Measurements from ENCODE around the gene NCKAP5. TPM values are rescaled to one million over a fixed set of nuclear protein-coding genes. Genes with fewer than 3 reads are reported as not detected.

The NCKAP5 gene
- total RNA-seq, 6 donors from 2014 or later, result 22.1 to 51.1 (median 41.4) TPM

DNA sequence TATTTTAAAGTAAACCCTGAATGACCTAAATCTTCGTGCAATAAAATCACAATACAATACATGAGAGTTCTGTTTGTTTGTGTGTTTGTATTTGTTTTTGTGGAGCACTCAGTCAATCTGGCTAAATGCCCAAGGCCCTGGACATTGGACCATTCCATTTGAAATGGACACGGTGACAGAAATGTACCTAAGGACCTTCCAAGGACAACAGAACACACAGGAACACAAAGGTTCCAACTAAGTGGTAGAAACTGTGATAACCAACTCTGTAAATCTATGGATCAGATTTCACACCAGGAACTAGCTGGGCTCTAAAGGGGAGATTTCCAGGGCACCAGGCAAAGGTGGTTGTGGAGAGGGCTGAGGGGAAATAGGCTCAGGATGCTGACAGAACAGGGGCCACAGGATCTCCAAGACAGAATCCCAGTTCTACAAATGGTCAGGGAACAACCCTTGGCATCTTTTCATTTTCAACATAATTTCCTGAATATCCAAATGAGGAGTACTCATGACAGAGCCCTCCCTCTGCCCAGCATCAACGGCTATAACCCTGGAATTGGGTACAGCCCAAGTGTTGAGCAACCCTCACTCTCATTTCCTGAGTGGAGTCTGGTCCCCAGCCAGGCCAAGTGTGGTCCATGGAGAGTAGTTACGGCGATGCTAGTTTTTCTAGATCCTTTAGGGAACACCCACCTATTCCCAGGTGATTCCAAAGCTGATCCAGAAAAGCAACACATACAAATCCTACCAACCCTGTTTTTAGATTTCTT is 78.4 kb downstream of the NCKAP5 start:
- TF ChIP-seq, protein P1, sequence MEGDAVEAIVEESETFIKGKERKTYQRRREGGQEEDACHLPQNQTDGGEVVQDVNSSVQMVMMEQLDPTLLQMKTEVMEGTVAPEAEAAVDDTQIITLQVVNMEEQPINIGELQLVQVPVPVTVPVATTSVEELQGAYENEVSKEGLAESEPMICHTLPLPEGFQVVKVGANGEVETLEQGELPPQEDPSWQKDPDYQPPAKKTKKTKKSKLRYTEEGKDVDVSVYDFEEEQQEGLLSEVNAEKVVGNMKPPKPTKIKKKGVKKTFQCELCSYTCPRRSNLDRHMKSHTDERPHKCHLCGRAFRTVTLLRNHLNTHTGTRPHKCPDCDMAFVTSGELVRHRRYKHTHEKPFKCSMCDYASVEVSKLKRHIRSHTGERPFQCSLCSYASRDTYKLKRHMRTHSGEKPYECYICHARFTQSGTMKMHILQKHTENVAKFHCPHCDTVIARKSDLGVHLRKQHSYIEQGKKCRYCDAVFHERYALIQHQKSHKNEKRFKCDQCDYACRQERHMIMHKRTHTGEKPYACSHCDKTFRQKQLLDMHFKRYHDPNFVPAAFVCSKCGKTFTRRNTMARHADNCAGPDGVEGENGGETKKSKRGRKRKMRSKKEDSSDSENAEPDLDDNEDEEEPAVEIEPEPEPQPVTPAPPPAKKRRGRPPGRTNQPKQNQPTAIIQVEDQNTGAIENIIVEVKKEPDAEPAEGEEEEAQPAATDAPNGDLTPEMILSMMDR (IDR thresholded peaks at IDR 0.05), result no peak
- TF ChIP-seq POLR2AphosphoS5 (IDR thresholded peaks at IDR 0.05), result peak in 1 of 2 donors; percentile 8
- peak in 1 of 2 donors; percentile 65 for ATAC-seq (ENCODE audit: low FRiP score in 2 of 2)

GRCh38 chr2:133489146-133489545 is 79.1 kb downstream of the NCKAP5 start:
- no peak overlapping the region for H3K27ac ChIP-seq
- DNase-seq (no peak), ATAC-seq (ENCODE audit: low FRiP score in 2 of 2) (no peak)
- 84 to 85% methylated on average over 1 of the region's 1 CpG for WGBS, 2 donors
- TF ChIP-seq POLR2AphosphoS5 (IDR thresholded peaks at IDR 0.05), result no peak
- no peak for TF ChIP-seq EP300 (IDR thresholded peaks at IDR 0.05)
- no peak for TF ChIP-seq POLR2A (IDR thresholded peaks at IDR 0.05)
- TF ChIP-seq, protein P1 (IDR thresholded peaks at IDR 0.05), result no peak
- H3K27me3 ChIP-seq, result no peaks in the 10 kb centered on the region
- H3K4me1 ChIP-seq, result peaks cover 0 to 6% (median 3%) of the 10 kb centered on the region in 4 donors
- H3K4me3 ChIP-seq, result no peak overlapping the region
- no peaks in the 10 kb centered on the region for H3K36me3 ChIP-seq
- H3K9me3 ChIP-seq, result no peaks in the 10 kb centered on the region

More for the DNA sequence above, 78.4 kb downstream of the NCKAP5 start:
- no peak overlapping the region for H3K4me3 ChIP-seq
- H3K36me3 ChIP-seq, result no peaks in the 10 kb centered on the region
- no peak overlapping the region for H3K27ac ChIP-seq
- no peaks in the 10 kb centered on the region for H3K9me3 ChIP-seq
- H3K27me3 ChIP-seq, result no peaks in the 10 kb centered on the region
- WGBS, 2 donors, result 43 to 47% methylated on average over 5 of the region's 5 CpGs
- DNase-seq, result peak in 1 of 2 donors; percentile 29
- H3K4me1 ChIP-seq, result peaks cover 0 to 6% (median 3%) of the 10 kb centered on the region in 4 donors

GRCh38 chr2:133486771-133487191 is 81.5 kb downstream of the NCKAP5 start:
- Histone ChIP-seq H3K9me3 (no peaks in the 10 kb centered on the region), H3K4me1 (peaks cover 0 to 6% (median 3%) of the 10 kb centered on the region in 4 donors), H3K36me3 (no peaks in the 10 kb centered on the region), H3K27me3 (no peaks in the 10 kb centered on the region), H3K27ac (no peak overlapping the region), H3K4me3 (no peak overlapping the region)
- no peak for ATAC-seq (ENCODE audit: low FRiP score in 2 of 2)
- TF ChIP-seq, protein P1 (IDR thresholded peaks at IDR 0.05), result no peak
- no peak for DNase-seq
- 30 to 34% methylated on average over 5 of the region's 5 CpGs for WGBS, 2 donors

DNA sequence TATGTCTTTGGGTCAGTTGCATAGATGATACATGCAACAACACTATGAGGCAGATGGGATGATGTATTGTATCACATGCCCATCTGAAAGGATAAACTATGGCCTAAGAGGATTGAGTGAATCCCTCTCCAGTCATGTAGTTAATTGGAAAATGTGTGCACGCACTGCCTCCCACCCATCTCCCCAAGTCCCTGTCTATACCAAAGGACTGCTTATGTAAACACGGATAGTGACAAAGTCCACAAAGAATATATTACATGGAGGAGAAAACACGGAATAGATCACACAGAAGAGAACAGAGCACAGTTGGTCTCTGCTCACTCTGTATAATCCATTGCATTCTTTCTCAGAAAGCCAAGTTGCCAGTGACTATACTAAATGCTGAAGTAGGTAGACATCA is 82.4 kb downstream of the NCKAP5 start:
- Histone ChIP-seq H3K9me3 (no peaks in the 10 kb centered on the region), H3K27me3 (no peaks in the 10 kb centered on the region), H3K36me3 (no peaks in the 10 kb centered on the region), H3K4me3 (no peak overlapping the region), H3K4me1 (peaks cover 0 to 6% (median 3%) of the 10 kb centered on the region in 4 donors), H3K27ac (no peak overlapping the region)
- ATAC-seq (ENCODE audit: low FRiP score in 2 of 2), result no peak
- TF ChIP-seq POLR2AphosphoS5 (IDR thresholded peaks at IDR 0.05), result no peak
- TF ChIP-seq POLR2A (IDR thresholded peaks at IDR 0.05), result no peak
- TF ChIP-seq EP300 (IDR thresholded peaks at IDR 0.05), result no peak
- TF ChIP-seq, protein P1 (IDR thresholded peaks at IDR 0.05), result no peak
- no peak for DNase-seq
- 61 to 76% methylated on average over 3 of the region's 3 CpGs for WGBS, 2 donors

DNA sequence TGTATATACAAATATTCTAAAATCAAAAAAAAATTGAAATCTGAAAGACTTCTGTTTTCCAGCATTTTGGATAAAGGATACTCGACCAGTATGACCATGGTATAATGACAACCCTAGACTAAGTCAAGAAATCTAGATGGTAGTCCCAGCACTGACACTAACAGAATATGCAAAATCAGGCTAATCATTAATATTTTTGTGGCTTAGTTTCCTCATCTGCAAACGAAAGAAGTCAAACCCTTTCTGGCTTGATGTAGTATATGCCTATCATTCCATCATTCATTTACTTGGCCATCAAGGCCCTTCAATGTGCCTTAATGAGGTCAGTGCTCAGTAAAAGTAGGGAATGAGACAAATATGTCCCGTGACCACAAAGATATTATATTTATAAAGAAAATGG is 83.5 kb downstream of the NCKAP5 start:
- Histone ChIP-seq H3K4me1 (peaks cover 0 to 1% (median 0%) of the 10 kb centered on the region in 4 donors), H3K27ac (no peak overlapping the region), H3K4me3 (no peak overlapping the region), H3K27me3 (no peaks in the 10 kb centered on the region), H3K9me3 (no peaks in the 10 kb centered on the region), H3K36me3 (no peaks in the 10 kb centered on the region)
- WGBS, 2 donors, result 79 to 89% methylated on average over 3 of the region's 3 CpGs
- ATAC-seq (ENCODE audit: low FRiP score in 2 of 2) (no peak), DNase-seq (no peak)
- TF ChIP-seq POLR2AphosphoS5 (IDR thresholded peaks at IDR 0.05), result no peak
- no peak for TF ChIP-seq EP300 (IDR thresholded peaks at IDR 0.05)

Data from upper lobe of left lung (tissue), 6 donors.